CD4-positive, alpha-beta memory T cell (primary cell): ENCODE measurements around the gene A3GALT2. TPM values are rescaled to one million over a fixed set of nuclear protein-coding genes. Genes with fewer than 3 reads are reported as not detected.

Experiments used
- CTCF ChIA-PET: fragments of 350-600 bp; sonication (Branson Sonifier 250); formaldehyde crosslinking; loops from one replicate; lab custom pipeline; 2021; ENCODE audit warnings: inconsistent platforms; ENCODE audit not compliant: partially characterized antibody; lab: Charles Lee
- POLR2A ChIA-PET: fragments of 350-600 bp; sonication (Branson Sonifier 250); formaldehyde crosslinking; loops from one replicate; lab custom pipeline; 2021; ENCODE audit not compliant: partially characterized antibody; lab: Charles Lee
- DNase-seq, 5 donors: peaks; one replicate each; pipeline versions ENCODE4 v3.0.0 to v3.0.0-alpha.2; 2020 to 2022; ENCODE audit warnings: mixed read lengths in 1 of 5
- H3K27ac ChIP-seq: one replicate; pipeline ENCODE4 v1.7.0; 2013; ENCODE audit warnings: low read depth, low read length
- H3K27me3 ChIP-seq: 2 replicates; pipeline ENCODE4 v1.7.0; 2013; ENCODE audit warnings: mild to moderate bottlenecking, low read length, moderate library complexity; ENCODE audit not compliant: insufficient read depth
- H3K36me3 ChIP-seq: 2 replicates; pipeline ENCODE4 v1.7.0; 2013; ENCODE audit warnings: mild to moderate bottlenecking, low read length, moderate library complexity; ENCODE audit not compliant: insufficient read depth
- H3K4me1 ChIP-seq: 2 replicates; pipeline ENCODE4 v1.7.0; 2013; ENCODE audit warnings: mild to moderate bottlenecking, low read length, moderate library complexity; ENCODE audit not compliant: insufficient read depth
- H3K4me3 ChIP-seq, 2 donors: one replicate each; pipeline ENCODE4 v1.7.0; 2013; ENCODE audit warnings: low read length in 2 of 2, mild to moderate bottlenecking in 1 of 2
- H3K9me3 ChIP-seq, 2 donors: one replicate each; pipeline ENCODE4 v1.7.0; 2013; ENCODE audit warnings: low read length in 2 of 2, control low read depth in 1 of 2; ENCODE audit not compliant: control insufficient read depth in 1 of 2
- H3K27ac Mint-ChIP-seq, 7 donors: one replicate each; pipeline ENCODE4 v1.8.0; 2020 to 2021; ENCODE audit warnings: mixed read lengths in 7 of 7, mild to moderate bottlenecking in 6 of 7, inconsistent platforms in 3 of 7, moderate library complexity in 3 of 7
- H3K27me3 Mint-ChIP-seq, 2 donors: one replicate each; pipeline ENCODE4 v1.8.0; 2020 to 2021; ENCODE audit warnings: mixed read lengths in 2 of 2
- H3K36me3 Mint-ChIP-seq, 2 donors: one replicate each; pipeline ENCODE4 v1.8.0; 2020 to 2021; ENCODE audit warnings: mixed read lengths in 2 of 2, inconsistent platforms in 1 of 2, mild to moderate bottlenecking in 1 of 2
- H3K4me1 Mint-ChIP-seq, 4 donors: one replicate each; pipeline ENCODE4 v1.8.0; 2020 to 2021; ENCODE audit warnings: mixed read lengths in 4 of 4, mild to moderate bottlenecking in 1 of 4
- H3K4me3 Mint-ChIP-seq, 8 donors: one replicate each; pipeline ENCODE4 v1.8.0; 2020 to 2021; ENCODE audit warnings: mixed read lengths in 8 of 8, mild to moderate bottlenecking in 7 of 8, moderate library complexity in 6 of 8, inconsistent platforms in 3 of 8
- H3K9me3 Mint-ChIP-seq, 8 donors: one replicate each; pipeline ENCODE4 v1.8.0; 2020 to 2021; ENCODE audit warnings: mixed read lengths in 8 of 8, mild to moderate bottlenecking in 5 of 8, inconsistent platforms in 3 of 8, moderate library complexity in 1 of 8
- intact Hi-C: fragments of 100-400 bp; cut with micrococcal nuclease; formaldehyde crosslinking; loops from one replicate; pipeline ENCODE4 v1.15.1; 2023
- microRNA-seq: library from miRNA; unstranded; fragments of <30 nt; microRNA quantifications from one replicate; pipeline ENCODE4 v1.2.0, GENCODE V29; 2021; ENCODE audit warnings: borderline replicate concordance, borderline number of aligned reads, borderline microRNAs expressed, mixed read lengths
- polyA plus RNA-seq, 2 donors: library from polyadenylated mRNA; unstranded; fragments of 300-500 nt; fragmentation: Illumina TruSeq; gene quantifications; one replicate each; pipeline ENCODE4 v1.2.3, GENCODE V29; 2021
- total RNA-seq, 2 experiments: library from RNA; stranded (reverse); gene quantifications; one replicate each; pipeline ENCODE4 v1.2.3, GENCODE V29; 2021

The A3GALT2 gene
- total and polyA plus RNA-seq, 4 experiments from 2014 or later = not detected

DNA sequence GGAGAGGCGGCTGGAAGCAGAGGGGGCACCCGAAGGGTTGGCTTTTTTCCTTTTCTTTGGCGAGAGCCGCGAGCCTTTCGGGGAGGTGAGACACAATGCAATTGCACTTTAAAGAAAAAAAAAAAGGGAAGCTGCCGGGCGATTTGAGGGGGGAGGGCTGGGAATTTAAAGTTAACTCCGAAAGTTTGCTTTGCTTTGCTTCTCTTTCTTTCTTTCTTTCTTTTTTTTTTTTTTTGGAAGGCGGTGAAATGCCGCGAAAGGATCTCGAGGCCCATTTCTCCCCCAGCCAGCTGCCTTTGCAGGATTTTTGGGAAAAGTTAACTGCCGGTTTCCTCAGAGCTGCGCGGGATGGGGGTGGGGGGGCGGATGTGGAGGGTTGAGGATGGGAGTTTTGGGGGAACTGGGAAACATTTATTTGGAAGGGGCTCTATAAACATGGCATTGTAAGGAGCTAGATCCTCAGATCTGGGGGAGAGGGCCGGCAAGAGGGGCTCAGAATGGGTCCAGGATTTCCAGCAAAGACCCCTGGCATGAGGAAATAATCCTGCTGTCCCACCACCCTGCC is 63.6 kb downstream of the A3GALT2 start:
- intact Hi-C loops = loop anchor here (2.0 to 5.0 kb wide), 2 partner anchors 76 to 220 kb away; partner anchors contain the start of gene AK2
- ChIA-PET POLR2A (interaction anchor here (0.5 to 2.0 kb wide), 5 partner anchors 76 to 1960 kb away, joined by 3 to 10 read pairs (median 3); partner anchors contain the start of genes SNRNP40 and ZCCHC17), CTCF (interaction anchor here (0.9 kb wide), 1 partner anchor 9 kb away, joined by 4 read pairs; no protein-coding TSS in a partner anchor)
- peaks cover 0 to 2% of the 10 kb centered on the region in 2 donors for H3K27me3 Mint-ChIP-seq
- no peak for DNase-seq
- Histone ChIP-seq H3K27me3 (no peaks in the 10 kb centered on the region), H3K36me3 (no peaks in the 10 kb centered on the region), H3K4me1 (peaks cover 35% of the 10 kb centered on the region), H3K9me3 (no peaks in the 10 kb centered on the region), H3K4me3 (peak overlapping the region; percentile 33 to 55), H3K27ac (peak overlapping the region; percentile 40)
- peak overlapping the region; percentile 96 to 100 (median 100) for H3K4me3 Mint-ChIP-seq
- H3K36me3 Mint-ChIP-seq = peaks cover 0 to 6% of the 10 kb centered on the region in 2 donors
- peaks cover 27 to 50% (median 34%) of the 10 kb centered on the region in 4 donors for H3K4me1 Mint-ChIP-seq
- peaks cover 0 to 4% (median 0%) of the 10 kb centered on the region in 8 donors for H3K9me3 Mint-ChIP-seq
- peak overlapping the region; percentile 92 to 99 (median 98) for H3K27ac Mint-ChIP-seq

Small RNAs within 50 kb of the gene (microRNA-seq; reads per million reads assigned to microRNA genes)
- 15.8 reads per million, percentile 48 among the genes with 10 or more reads in this experiment for gene MIR3605

Other genes starting within 250 kb of the A3GALT2 start
- 1 to 10 TPM; 6.9 to 8.0 TPM for gene AZIN2, start 239.9 kb downstream of the A3GALT2 start, total RNA-seq
- gene AZIN2, start 239.9 kb downstream of the A3GALT2 start, polyA plus RNA-seq = 1 to 10 TPM; 5.4 to 6.7 TPM
- 10 to 100 TPM; 20.0 to 26.2 TPM for gene TRIM62, start 139.1 kb downstream of the A3GALT2 start, total RNA-seq
- 1 to 10 TPM; 7.2 to 7.6 TPM for gene TRIM62, start 139.1 kb downstream of the A3GALT2 start, polyA plus RNA-seq
- gene ZNF362, start 64.6 kb downstream of the A3GALT2 start, total RNA-seq = 10 to 100 TPM; 24.4 to 25.8 TPM
- 10 to 100 TPM in 1 of 2 donors, 1 to 10 TPM in 1; 7.1 to 25.9 TPM for gene ZNF362, start 64.6 kb downstream of the A3GALT2 start, polyA plus RNA-seq
- 10 to 100 TPM; 34.5 to 35.6 TPM for gene PHC2, start 110.0 kb upstream of the A3GALT2 start, total RNA-seq
- gene PHC2, start 110.0 kb upstream of the A3GALT2 start, polyA plus RNA-seq = 10 to 100 TPM; 11.3 to 26.3 TPM
- 1 to 10 TPM; 3.8 to 3.9 TPM for gene ZSCAN20, start 151.5 kb upstream of the A3GALT2 start, total RNA-seq
- under 1 TPM in 1 of 2 donors, not detected in 1; 0.73 TPM for gene ZSCAN20, start 151.5 kb upstream of the A3GALT2 start, polyA plus RNA-seq